SK-N-MC (cell line): ENCODE results near the gene PDE4B.
"Not testable (repeated sequence)": the region's sequence is repeated elsewhere in the genome, so short reads cannot be mapped to it uniquely, and the experiment has no call there.

Experiments
- EZH2 ChIP-seq: fragments of 200-600 bp; sonication (generic); IDR thresholded peaks from one replicate; pipeline ENCODE4 v1.6.1; 2017; ENCODE audit warnings: antibody characterized with exemption
- FOXP2 ChIP-seq: optimal IDR thresholded peaks from 2 replicates; pipeline ENCODE3; 2011; ENCODE audit warnings: mild to moderate bottlenecking, moderate library complexity; ENCODE audit not compliant: insufficient read depth; ENCODE audit errors: extremely low read length, control extremely low read depth
- POLR2AphosphoS5 ChIP-seq: IDR thresholded peaks from 2 replicates; pipeline ENCODE4 v1.6.1; 2012; ENCODE audit warnings: mild to moderate bottlenecking, low read depth, low read length, borderline replicate concordance

GRCh38 chr1:66006534-66006933, 213.8 kb downstream of the PDE4B start:
- not testable (repeated sequence) for TF ChIP-seq EZH2, POLR2AphosphoS5, FOXP2
